IPS-NIHi11 (cell line): ENCODE measurements around the gene ALAD.
"Not testable (repeated sequence)": the region's sequence is repeated elsewhere in the genome, so short reads cannot be mapped to it uniquely, and the experiment has no call there.

Experiments
- DNase-seq: peaks from one replicate; pipeline ENCODE4 v3.0.0; 2012; ENCODE audit warnings: mixed read lengths, low spot score

The ALAD gene

DNA sequence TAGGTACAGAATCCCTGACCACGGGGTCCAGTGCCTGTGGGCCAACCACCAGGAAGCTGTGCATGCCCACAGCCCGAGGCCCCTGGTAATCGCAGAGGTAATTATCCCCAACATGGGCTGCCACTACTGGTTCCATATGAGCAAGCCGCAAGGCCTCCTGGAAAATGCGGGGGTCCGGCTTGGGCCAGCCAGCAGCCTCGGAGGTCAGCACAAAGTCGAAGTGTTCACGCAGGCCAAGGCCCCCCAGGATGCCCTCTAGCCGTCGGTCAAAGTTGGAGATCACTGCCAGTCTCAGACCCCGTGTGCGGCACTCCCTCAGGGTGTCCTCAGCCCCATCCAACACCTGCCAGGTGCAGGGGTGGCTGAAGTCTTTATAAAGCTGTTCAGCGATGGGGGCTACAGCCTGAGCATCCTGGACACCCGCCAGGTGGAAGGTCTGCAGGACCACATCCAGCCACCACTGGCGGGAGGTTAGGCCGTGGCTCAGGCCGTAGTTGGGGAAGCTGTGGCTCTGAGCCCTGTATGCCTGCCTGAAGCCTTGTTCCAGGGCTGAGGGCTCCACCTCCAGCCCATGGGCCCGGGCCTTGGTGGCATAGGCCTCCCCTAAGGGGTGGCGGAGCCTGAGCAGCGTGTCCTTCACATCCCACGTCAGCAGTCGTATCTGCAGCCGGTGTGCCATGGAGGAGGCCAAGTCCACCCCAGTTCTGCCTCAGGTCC is 27.2 kb downstream of the ALAD start:
- no peak for DNase-seq

- no peak for DNase-seq
Observed at GRCh38 chr9:113373256-113373655, 27.8 kb downstream of the ALAD start.

GRCh38 chr9:113372059-113372458 is 29.0 kb downstream of the ALAD start:
- no peak for DNase-seq

GRCh38 chr9:113370806-113371325 is 30.2 kb downstream of the ALAD start:
- DNase-seq, result no peak

DNA sequence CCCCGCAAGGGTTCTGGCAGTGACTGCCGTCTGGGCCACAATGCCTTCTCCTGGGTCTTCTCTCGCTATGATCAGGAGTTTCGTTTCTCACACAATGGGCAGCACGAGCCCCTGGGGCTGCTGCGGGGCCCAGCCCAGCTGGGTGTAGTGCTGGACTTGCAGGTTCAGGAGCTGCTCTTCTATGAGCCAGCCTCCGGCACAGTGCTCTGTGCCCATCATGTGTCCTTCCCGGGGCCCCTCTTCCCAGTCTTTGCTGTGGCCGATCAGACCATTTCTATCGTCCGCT is 31.3 kb downstream of the ALAD start:
- DNase-seq, result no peak

DNA sequence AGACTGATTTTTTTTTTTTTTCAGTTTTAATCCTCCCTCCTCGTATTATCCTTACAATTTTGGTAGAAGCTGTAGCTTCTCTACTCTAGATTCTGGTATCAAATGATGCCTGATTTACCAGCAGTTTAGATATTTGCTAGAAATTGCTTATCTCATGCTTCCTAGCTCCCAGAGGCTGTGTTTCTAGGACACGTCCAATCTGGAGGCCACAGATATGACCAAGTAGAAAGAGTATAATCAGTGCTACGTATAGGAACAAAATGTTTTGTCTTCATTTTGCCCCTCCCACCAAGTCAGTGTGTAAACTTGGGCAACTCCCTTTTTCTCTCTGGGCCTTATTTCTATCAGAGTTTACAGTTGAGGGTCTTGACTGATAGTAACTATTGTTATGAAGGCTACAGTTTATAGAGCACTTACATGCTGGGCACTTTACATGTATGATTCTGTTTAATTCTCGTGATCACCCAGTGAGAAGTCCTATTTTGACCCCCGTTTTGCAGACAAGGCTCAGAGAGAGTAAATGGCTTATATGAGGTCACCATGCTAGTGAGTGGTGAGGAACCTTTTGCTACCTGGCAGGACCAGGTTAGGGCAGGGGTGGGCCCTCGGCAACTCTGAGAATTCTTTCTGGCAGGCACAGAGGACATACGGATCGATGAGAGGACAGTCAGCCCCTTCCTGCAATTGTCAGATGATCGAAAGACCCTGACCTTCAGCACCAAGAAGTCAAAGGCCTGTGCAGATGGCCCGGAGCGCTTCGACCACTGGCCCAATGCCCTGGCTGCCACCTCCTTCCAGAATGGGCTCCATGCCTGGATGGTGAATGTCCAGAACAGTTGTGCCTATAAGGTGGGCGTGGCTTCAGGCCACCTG is 31.9 kb downstream of the ALAD start:
- no peak for DNase-seq

- no peak for DNase-seq
Observed at GRCh38 chr9:113368348-113368981, 32.6 kb downstream of the ALAD start.

DNA sequence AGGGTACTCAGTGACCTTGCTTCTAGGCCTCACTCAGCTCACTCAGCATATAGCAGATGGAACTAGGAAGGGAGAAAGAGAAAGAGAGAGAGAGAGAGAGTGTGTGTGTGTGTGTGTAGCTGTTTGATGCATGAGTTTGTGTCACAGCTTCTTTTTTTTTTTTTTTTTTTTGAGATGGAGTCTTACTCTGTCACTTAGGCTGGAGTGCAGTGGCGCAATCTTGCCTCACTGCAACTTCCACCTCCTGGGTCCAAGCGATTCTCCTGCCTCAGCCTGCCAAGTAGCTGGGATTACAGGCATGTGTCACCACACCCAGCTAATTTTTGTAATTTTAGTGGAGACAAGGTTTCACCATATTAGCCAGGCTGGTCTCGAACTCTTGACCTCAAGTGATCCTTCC is 35.4 kb downstream of the ALAD start:
- DNase-seq, result not testable (repeated sequence)

- DNase-seq, result no peak
Observed at GRCh38 chr9:113364951-113365350, 36.1 kb downstream of the ALAD start.

DNA sequence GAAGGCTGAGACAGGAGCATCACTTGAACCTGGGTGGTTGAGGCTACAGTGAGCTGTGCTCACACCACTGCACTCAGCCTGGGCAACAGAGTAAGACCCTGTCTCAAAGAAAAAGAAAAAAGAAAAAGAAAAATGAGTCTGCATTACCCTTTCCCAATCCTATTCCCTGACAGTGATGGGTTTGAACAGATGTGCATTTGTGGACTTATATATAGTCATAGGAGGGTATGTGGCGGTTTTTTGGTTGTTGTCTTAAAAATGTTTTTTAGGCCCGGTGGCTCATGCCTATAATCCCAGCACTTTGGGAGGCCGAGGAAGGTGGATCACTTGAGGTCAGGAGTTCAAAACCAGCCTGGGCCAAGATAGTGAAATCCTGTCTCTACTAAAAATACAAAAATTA is 37.7 kb downstream of the ALAD start:
- DNase-seq, result no peak

- DNase-seq, result no peak
Observed at GRCh38 chr9:113361304-113362018, 39.6 kb downstream of the ALAD start.

- no peak for DNase-seq
Observed at GRCh38 chr9:113360242-113360842, 40.7 kb downstream of the ALAD start.

DNA sequence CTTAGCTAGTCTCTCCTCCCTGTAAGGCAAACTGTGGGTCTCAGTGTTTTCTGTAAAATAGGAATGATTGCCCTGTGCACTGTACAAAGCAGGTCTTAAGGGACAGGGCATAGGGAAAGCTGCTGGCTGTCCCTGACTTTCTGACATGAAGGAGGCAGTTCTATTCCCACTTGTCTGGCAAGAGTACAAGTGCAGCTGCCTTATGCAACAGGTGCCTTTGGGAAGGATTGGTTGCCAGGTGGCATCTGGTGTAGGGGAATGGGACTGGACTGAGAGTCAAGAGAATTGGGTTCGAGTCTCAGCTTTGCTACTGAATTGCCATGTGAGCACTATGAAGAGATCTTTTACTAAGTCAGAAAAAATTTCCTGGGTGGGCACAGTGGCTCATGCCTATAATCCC is 41.7 kb downstream of the ALAD start:
- no peak for DNase-seq

- no peak for DNase-seq
Observed at GRCh38 chr9:113356686-113357292, 44.3 kb downstream of the ALAD start.

DNA sequence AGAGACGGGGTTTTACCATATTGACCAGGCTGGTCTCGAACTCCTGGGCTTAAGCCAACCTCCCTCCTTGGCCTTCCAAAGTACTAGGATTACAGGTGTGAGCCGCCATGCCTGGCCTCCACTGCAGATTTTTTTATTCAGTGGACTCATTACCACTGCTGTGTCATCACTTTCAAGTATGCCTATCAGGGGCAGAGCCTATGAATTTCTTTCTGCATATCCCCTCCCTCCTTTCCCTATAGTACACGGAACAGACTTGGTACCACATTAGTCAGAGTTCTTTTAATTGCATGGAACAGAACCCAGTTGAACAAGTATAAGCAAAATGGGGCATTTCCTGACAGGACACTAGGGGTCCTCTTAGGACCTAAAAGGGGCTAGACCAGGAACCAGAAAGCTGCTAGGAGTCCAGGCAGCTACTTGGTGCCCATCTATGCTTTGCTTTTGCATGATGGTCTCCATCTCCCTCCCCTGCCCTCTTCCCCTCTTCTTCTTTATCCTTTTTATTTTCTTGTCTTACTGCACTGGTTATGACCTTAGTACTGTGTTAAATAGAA is 46.0 kb downstream of the ALAD start:
- no peak for DNase-seq

DNA sequence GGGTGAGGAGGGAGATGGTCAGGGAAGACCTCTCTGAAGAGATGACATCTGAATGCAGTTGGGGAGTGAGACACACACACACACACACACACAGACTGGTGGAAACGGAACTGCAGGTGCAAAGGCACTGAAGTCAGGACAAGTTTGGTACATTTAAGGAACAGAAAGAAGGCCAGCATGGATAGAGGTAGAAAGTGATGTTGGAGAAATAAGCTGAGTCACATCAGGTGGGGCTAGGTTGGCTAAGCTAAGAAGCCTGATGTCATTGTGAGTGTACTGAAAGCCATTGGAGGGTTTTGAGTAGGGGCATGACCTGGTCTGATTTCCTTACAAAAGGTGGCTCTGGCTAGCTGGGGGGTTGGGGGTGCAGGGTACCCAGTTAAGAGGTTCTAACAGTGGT is 48.7 kb downstream of the ALAD start:
- no peak for DNase-seq

DNA sequence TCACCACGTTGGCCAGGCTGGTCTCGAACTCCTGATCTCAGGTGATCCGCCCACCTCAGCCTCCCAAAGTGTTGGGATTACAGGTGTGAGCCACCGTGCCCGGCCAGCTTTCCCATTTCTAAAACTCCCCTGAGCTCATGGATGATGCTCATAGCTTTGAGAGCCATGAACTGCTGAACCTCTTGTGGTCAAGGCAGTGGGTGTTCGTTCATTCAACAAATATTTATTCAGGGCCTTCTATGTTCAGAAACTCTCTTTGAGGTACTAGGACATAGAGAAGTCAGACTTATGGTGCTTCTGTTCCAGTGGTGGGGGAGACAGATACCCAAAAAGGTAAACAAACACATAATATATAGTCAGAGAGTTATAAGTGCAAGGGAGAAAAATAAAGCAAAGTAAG is 49.1 kb downstream of the ALAD start:
- DNase-seq, result no peak

GRCh38 chr9:113350937-113351336 is 50.1 kb downstream of the ALAD start:
- no peak for DNase-seq

DNA sequence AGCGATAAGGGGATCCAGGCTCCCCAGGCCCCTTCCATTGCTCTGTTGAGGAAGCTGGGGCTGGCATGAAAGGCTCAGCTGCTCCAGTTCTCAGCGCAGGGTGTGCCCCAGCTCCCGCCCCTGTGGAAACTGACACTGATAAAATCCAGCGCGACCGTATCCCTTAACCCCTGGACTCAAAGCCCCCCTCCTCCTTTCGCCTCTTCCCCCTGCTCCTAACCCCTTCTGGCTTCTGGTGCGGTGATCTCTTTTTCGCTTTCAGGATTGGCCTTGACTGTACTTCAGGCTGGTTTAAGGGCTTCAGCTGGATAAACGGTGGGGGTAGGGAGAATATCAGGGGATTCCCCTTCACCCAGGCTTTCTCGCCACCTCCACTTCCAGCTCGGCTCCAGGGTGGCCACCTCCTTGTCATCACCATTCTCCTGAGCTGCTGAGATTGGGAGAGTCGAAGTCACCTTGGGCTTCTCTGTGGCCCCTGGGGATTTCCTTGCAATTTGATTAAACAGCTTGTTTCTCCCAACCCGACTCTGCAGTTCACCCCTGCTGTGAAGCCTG is 50.9 kb downstream of the ALAD start:
- no peak for DNase-seq

- peak; percentile 93 for DNase-seq
Observed at GRCh38 chr9:113349445-113350094, 51.5 kb downstream of the ALAD start, which contains the start of gene BSPRY. Gene BSPRY (plus strand): TSS chr9:113349541. CDS start chr9:113349580, 39 bp downstream.
